NT2/D1 (cell line): ENCODE measurements around the gene ATP11C.

Experiments used
- SUZ12 ChIP-seq: IDR thresholded peaks from 2 replicates; pipeline ENCODE4 v1.6.1; 2011; ENCODE audit not compliant: insufficient read length, insufficient read depth; ENCODE audit errors: extremely low read depth
- ZNF274 ChIP-seq: IDR thresholded peaks from 2 replicates; pipeline ENCODE4 v1.6.1; 2011; ENCODE audit warnings: mild to moderate bottlenecking, low read depth, low read length

DNA sequence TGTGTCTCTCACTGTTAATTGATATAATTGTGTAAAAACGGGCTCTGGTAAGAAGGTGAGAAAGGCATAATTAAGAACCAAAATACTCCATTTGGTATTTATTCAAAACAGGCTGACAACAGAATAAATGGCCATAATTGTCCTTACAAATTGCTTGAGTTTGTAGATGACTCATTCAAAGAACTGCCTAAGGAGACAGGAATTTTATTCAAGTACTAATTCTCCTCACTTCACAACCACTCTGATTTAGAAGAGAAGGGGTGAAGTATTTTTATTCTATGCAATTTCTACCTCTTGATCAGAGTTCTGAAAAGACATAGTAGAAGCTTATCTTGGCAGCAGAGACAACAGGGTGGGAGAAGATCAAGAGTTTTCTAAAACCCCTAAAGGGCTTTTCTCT lies 43.1 kb downstream of the ATP11C start:
- no peak for TF ChIP-seq SUZ12
- TF ChIP-seq ZNF274: no peak
